HuH-7 (cell line): ENCODE results near the gene CYP27B1.
"Not testable (repeated sequence)": the region's sequence is repeated elsewhere in the genome, so short reads cannot be mapped to it uniquely, and the experiment has no call there.

Source experiments
- DNase-seq: peaks from one replicate; pipeline ENCODE4 v3.0.0; 2011; ENCODE audit warnings: low spot score

CYP27B1 gene

DNA sequence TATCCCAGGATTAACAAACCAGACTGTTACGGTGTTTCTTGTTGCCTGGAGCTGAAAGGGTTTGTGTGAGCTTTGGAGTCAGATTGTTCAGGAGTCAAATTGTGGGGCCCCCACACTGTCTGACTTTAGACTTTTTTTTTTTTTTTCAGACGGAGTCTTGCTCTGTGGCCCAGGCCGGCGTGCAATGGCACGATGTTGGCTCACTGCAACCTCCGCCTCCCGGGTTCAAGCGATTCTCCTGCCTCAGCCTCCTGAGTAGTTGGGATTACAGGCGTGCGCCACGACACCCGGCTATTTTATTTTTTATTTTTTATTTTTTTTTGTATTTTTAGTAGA, 16.6 kb upstream of the CYP27B1 start:
- no peak for DNase-seq

DNA sequence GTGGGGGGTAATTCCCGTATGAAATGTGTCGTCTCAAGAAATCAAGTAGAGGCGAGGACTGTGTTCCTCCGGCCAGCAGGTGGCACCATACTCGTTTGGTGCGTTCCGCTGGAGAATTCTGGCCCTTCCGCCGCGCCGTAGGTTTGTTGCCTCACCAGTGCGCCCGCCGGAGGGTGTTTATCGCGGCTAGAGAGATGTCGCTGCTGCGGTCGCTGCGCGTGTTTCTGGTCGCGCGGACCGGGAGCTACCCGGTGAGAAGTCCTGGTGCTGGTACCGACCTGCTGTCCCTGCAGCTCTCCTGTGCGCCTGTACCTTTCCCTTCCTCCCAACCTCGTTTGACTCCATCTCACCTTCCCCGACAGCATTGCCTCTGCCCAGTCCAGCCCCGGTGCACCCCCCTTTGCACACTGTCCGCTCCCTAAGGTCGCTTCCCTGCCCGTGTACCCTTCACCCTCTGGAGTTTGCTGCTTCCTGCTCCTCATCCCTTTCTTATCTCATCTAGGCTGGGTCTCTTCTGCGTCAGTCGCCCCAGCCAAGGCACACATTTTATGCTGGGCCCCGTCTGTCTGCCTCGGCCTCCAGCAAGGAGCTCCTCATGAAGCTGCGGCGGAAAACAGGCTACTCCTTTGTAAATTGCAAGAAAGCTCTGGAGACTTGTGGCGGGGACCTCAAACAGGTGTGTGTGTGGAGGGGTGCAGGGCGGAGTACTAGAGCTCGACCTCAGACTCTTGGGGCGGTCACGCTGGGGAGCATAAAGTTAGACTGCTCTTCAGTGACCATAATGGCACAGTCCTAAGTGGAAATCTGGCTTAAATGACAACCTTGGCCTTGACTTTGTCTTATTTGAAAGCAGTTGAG, 16.0 kb upstream of the CYP27B1 start, which contains the start of gene TSFM:
Gene TSFM, plus strand, starts transcription at position 180 of the 858 bp plus-strand sequence. Its CDS starts 15 bp downstream, at position 195.
- peak; percentile 79 for DNase-seq

DNA sequence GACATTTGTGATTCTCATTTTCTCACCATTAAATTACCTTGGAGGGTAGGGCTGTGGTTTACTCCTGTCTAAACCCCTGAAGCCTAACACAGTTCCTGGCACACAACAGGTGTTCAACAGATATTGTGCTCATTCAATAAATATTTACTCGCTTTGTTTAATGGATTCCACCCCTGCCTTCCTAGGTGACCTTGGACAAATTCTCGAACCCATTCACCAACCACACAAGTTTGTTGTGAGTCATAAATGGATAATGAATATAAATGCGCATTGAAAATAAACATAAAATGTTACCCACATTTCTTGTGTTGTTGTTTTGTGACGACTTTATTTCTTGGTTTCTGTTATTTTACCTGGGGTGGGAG, 15.3 kb upstream of the CYP27B1 start:
- DNase-seq: no peak

DNA sequence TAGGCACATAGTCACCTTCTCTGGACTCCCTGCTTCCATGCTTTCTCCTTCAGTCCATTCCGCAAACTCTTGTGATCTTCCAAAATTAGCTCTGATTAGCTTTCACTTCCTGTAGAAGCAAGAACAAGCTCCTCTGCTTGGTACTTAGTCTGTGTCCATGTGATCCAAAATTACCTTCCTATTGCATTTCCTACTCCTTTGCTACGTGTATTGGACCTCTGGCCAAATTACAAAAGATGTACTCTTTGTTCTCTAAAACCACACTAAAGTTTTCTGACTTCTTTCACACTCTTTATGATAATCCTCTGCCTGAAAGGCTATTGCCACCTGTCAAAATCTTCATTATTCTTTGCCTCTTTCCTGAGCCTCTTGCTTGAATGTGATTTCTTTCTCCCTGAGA, 14.9 kb upstream of the CYP27B1 start:
- DNase-seq: no peak

DNA sequence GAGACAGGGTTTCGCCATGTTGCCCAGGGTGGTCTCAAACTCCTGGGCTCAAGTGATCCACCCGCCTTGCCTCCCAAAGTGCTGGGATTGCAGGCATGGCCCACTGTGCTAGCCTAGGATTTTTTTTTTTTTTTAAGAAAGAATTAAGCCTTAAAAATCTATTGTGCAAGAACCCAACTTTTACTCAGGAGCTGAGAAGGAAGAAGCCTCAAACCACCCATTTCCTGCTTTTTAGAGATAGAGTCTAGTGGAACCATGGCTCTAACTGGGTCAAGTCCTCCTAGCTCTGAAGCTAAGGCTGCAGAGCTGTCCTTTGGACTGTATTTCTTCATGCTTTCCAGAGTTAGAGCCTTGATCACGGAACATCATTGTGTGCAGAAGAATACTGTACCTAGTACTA, 14.4 kb upstream of the CYP27B1 start:
- no peak for DNase-seq

DNA sequence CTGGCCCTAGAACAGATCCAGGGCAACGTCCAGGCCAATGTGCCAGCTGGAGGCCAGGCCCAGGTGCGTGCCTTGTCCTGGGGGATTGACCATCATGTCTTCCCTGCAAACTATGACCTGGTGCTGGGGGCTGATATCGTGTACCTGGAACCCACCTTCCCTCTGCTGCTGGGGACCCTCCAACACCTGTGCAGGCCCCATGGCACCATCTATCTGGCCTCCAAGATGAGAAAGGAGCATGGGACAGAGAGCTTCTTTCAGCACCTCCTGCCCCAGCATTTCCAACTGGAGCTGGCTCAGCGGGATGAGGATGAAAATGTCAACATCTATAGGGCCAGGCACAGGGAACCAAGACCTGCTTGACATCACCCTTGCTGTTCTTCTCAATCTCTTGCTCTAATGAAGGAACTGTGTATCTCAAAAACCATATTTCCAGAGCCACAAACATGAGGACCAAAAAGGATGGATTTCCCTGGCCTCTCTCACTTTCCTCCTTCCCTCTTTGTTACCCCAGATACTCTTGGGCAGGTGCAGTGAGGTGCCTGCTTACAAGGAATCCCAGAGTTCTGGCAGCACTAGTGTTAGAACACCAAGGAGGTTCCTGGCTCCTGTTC, 13.5 kb upstream of the CYP27B1 start:
- no peak for DNase-seq

DNA sequence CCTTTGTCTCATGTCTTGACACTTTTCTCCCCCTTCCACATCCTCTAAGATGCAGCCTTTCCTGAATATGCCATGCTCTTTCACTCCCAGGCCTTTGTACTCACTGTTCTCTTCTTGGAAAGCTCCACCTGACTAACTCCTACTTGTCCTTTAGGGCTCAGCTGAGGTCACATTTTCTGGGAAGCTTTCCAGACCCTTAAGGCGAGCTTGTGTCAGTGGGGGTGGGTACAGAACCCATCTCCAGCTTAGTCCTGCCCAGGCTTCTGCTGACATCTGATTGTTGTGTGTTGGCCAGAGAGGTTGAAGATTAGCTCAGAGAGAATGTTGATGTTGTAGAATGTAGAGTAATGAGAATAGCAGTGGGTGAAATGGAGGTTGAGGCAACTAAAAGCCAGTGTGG, 12.9 kb upstream of the CYP27B1 start:
- DNase-seq: no peak

DNA sequence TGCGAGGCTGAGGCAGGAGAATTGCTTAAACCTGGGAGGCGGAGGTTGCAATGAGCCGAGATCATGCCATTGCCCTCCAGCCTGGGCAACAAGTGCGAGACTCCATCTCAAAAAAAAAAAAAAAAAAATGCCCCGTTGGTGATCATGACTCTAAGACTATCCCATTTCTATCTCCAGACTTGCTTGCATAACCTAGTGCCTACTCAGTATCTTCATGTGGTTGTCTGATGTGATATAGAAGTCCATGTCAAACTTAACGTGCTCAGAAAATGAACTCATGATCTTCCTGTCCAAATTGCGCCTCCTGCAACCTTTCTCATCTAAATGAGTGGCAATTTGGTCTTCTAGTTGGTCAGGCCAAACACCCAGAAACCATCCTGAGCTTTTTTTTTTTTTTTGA, 11.0 kb upstream of the CYP27B1 start:
- no peak for DNase-seq

DNA sequence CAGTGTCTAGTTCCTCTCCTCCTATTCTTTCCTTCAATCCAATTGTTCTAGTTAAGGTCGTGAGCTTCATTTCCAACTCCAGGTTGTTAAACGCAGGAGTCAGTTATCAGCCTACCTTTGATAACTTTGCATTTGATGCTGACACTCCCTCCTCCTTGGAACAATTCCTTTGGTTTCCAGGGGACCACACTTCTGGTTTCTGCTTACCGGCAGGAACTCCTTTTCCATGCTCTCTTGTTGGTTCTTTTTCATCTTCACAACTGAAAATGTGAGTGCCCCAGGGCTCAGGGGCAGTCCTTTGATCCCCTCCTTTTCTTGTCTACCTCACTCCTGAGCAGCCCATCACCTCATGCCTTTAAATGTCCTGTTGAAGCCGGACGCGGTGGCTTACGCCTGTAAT, 10.5 kb upstream of the CYP27B1 start:
- DNase-seq: no peak

DNA sequence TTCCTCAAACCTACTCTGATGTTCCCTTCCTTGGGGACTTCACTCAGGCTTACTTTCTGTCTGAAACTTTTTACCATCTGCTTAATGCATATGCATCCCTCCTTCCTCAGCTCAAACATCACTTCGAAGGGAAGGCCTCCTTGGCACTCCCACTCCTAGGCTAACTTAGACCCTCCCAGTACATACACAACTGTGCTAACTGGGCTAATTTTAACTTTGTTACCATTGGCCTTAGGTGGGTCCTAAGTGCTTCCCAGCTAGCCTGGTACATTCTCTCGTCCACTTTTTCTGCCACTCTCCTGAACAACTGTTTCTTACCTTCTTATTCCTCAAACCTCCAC, 9.3 kb upstream of the CYP27B1 start:
- no peak for DNase-seq

DNA sequence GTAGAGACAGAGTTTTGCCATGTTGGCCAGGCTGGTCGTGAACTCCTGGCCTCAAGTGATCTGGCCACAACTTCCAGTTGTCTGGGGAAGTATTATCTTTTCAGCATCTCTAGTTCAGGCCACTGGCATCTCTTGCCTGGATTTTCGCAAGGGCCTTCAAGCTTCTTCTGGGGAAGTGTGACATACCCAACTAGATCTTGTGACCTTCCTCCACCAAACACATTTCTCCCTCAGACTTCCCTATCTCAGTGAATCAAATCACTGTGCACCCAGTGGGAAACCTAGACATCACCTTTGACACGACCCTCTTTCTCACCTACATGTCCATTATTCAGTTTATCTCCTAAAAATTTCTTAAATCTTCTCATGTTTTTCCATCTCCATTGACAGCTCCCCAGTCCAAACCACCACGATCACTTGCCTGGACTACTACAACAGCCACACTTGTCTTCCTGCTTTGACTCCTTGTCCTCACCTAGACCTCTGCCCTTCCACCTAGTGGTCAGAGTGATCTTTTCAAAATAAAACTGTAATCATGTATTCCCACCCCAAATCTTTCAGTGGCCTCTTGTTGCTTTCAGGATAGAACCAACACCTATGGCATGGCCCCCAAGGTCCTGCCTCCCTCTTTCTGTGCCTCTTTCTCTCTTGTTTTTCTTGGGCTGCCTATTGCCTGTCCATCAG, 8.8 kb upstream of the CYP27B1 start:
- no peak for DNase-seq

DNA sequence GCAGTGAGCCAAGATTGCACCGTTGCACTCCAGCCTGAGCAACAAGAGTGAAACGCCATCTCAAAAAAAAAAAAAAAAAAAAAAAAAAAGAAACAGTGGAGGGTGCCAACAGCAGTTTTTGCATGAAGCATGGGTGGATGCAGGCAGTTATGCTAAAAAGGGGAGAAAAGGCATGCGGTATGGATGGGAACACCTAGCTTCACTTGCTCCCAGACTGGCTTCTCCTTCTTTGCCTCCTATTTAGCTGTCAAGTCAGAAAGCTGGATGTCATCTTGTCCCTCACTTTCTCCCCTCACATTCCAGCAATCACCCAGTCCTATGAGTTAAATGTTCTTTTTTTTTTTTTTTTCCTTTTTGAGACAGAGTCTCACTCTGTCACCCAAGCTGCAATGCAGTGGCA, 8.2 kb upstream of the CYP27B1 start:
- DNase-seq: no peak

DNA sequence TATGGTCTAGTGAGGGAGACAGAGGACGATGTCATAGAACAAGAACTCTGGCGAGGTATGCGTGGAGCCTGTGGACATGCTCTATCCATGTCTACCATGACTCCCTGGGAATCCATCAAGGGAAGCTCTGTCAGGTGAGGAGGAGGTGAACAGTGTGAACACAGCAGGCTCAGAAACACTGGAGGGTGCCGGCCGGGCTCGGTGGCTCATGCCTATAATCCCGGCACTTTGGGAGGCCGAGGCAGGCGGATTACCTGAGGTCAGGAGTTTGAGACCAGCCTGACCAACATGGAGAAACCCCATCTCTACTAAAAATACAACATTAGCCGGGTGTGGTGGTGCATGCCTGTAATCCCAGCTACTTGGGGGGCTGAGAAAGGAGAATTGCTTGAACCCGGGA, 7.8 kb upstream of the CYP27B1 start:
- not testable (repeated sequence) for DNase-seq

DNA sequence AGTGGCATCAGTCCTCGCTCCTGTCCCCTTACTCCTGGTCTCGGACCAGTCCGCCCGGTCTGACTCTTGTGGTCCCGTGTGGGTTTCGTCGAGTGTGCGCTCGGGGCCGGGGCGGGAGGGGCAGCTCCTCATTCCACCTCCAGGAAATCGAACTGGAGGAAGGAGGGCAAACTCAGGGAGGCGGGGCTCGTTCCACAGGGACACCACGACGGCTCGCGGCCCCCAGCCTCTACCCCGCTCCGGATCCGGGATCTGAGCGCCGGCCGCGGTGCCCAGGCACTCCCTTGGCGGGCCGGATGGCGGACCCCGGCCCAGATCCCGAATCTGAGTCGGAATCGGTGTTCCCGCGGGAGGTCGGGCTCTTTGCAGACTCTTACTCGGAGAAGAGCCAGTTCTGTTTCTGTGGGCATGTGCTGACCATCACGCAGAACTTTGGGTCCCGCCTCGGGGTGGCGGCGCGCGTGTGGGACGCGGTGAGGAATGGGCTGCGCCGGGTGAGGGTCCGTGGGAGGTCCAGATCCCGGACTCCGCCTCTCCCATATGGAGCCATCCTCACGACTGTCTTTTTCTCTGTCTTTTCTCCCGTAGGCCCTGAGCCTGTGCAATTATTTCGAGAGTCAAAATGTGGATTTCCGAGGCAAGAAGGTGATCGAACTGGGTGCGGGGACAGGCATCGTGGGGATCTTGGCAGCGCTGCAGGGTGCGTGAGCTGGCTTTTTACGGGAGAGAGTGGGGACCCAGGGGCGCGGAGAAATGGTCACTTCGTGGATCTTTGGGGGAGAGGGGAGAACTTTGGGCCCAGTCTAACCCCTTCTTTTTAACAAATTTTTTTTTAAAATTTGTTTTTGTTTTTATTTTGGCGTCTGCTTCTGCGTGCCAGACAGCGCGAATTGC, 5.8 kb upstream of the CYP27B1 start, which contains the start of gene EEF1AKMT3:
Gene EEF1AKMT3, plus strand, starts transcription at position 186 of the 894 bp plus-strand sequence. Its CDS starts 111 bp downstream, at position 297.
- DNase-seq: peak; percentile 71

DNA sequence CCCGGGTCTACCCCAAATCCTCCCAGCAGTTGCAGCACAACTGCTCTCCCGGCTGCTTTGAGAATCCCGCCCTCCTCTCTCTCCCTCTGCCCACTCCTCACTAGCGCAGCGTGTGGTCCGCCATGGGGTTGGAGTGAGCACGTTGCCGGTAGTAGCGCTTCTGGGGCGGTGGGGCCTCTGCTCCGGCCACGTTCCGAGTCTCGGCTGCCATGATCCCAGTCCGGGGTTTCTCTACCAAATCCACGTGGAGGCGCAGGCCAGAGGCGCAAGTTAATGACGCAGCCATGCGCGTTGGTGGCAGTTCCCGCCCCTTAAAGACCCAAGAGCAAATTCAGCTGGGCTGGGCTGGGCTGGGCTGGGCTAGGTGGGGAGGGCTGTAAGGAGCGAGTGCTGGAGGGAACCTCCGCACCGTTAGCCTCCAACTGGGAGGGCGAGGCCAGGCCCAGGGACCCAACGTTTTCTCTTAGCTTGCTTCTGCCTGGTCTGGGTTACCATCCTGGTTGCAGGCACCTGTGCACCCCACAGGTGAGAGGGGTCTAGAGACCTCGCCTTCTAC, 5.1 kb upstream of the CYP27B1 start, which contains the start of gene METTL1:
Gene METTL1, minus strand, starts transcription at position 233 of the 556 bp plus-strand sequence. Its CDS starts 22 bp downstream, at position 211.
- peak; percentile 96 for DNase-seq

DNA sequence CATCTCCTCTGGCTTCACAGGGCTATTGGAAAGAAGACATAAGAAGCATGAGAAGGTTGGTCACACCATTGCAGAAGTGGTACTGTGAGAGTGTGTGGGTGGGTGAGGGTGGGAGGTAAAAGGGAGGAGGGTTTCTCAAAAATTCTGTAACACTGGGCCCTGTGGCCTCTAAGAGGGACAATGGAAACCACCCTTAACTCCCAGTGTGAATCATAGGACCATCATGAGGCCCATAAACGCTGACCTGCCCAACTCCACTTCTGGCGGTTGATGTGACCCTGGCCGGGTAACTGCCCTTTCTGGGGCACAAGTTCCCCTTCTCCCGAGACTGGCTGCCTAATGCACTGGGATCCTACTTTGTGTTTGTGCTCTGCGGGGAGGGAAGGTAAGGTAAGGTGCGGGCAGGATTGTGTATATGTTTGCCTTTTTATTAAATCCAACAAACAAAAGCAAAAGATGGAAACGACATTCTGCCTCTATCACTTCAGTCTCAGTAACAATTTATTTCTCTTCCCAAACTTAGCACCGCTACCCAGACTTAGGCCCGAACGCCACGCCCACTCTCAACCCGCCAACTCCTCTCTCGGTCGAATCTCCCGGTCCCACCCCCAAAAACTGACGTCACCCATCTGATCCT, 4.5 kb upstream of the CYP27B1 start:
- DNase-seq: peak; percentile 97

DNA sequence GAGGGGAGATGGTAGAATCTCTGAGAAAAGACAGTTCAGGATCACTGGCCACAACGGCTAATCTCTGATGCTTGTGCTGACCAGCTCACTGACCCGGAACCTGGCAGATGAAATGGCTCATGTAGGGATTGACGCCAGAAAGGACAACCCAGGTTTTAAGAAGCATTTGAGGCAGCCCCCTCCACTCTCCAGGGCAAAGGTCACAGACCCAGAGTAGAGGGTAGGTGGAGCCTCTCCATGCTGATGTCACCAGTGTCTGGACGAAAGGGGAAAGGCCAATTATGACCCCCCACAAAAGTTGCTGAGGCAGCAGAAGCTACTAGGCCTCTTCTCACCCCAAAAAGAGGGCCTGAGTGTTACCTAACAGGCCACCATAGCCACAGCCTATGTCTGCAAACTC, 3.9 kb upstream of the CYP27B1 start:
- DNase-seq: no peak

DNA sequence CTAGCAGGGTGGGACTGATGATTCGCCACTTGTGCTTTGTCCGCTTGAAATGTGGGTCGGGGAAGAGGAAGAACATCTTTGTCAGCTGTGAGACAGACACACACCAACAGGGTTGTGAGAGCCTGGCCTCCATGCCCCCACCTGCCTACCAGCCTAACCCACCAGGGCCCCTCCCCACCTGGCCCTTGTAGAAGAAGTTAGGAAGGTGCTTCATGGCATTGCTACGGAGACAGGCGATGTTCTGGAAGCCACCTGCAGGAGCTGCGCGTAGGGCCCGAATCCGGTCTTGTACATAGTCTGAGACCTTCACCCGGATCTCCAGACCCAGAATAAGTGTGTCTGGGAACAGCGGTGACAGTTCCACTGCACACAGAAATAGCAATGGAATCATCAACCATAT, 2.7 kb upstream of the CYP27B1 start:
- no peak for DNase-seq

DNA sequence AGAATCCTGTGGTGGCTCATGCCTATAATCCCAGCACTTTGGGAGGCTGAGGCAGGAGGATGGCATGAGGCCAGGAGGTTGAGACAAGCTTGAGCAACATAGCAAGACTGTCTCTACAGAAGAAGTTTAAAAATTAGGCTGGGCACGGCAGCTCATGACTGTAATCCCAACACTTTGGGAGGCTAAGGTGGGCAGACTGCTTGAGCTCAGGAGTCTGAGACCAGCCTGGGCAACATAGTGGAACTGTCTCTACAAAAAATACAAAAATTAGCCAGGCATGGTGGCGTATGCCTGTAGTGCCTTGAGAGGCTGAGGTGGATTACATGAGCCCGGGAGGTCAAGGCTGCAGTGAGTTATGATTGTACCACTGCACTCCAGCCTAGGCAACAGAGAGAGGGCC, 998 bp upstream of the CYP27B1 start:
- no peak for DNase-seq

DNA sequence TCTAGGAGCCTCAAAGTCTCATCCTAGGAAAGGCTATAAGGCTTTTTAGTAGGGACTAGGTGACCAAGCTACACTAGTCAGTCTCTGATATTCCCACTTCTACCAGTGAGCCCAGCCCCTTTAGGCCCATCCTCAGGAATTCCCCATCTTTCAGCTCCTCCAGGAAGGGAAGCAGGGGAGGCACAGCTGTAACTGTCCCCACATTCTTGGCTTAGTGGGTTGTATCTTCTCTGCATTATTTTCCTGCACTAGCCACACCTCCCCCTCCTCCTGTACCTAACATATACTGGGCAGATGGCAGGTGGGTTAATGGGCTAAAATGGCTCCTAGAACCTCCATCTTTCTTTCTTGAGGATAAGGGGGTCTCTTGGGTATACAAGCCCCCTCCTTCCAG, 424 bp upstream of the CYP27B1 start:
- no peak for DNase-seq
